HG03108 (cell line): ENCODE measurements around the gene TOR1B.

Source experiments
- ATAC-seq: cut with Tn5 transposase; IDR thresholded peaks from one replicate; pipeline ENCODE4 v1.9.1; 2021; ENCODE audit warnings: moderate library complexity; ENCODE audit not compliant: unreplicated experiment

TOR1B gene

GRCh38 chr9:129839324-129840023 lies 36.5 kb downstream of the TOR1B start:
- ATAC-seq: no peak

DNA sequence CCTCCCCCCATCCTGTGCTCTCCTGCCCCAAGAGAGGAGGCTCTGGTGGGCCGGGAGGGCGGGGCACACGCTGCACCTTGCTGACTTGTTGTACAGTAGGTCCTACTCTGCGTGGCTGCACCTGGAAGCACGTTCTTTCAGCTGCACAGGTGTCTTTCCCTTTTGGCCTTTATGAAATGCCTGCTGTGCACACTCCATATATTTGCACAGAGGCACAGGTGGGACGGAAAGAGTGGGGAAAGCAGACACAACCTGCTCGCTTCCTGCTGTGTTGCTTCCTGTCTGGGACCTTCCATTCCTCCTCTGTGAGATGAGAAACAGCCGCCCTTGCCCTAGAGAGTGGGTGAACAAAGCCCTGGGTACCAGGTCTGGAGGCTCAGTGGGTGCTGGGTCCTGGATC lies 37.0 kb downstream of the TOR1B start:
- no peak for ATAC-seq

DNA sequence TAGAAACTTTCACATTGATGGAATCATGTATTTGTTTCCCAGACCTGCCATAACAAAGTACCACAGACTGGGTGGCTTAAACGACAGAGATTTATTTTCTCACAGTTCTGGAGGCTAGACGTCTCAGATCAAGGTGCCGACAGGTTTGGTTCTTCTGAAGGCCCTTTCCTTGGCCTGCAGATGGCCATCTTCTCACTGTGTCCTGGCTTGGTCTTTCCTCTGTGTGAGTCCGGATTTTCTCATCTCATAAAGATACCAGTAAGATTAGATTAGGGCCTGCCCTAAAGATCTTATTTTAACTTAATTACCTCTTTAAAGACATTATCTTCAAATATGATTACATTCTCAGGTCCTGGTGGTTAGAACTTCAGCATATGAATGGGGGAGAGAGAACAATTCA lies 38.1 kb downstream of the TOR1B start:
- ATAC-seq: no peak

GRCh38 chr9:129845373-129845772 lies 42.4 kb downstream of the TOR1B start:
- ATAC-seq: no peak

GRCh38 chr9:129848712-129849441 lies 45.9 kb downstream of the TOR1B start:
- ATAC-seq: no peak

DNA sequence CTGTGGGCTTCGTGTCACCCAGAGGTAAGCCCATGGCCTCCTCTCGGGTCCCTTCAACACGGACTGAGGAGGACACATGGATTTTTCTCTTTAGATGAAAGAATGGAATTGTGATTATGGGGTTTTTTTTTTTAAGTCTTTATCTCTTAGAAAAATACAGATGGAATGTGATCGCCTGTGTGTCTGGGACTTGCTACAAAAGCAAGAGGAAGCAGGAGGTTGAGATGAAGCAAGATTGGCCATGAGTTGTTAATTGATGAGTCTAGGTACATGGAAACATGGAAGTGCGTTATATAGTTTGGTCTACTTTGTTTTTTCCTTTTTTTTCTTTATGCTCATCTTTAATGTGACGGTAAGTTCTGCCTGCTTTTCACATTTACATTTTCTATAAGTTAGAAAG lies 46.9 kb downstream of the TOR1B start:
- ATAC-seq: no peak

- ATAC-seq: no peak
Observed at GRCh38 chr9:129850821-129851550, 48.0 kb downstream of the TOR1B start.

- no peak for ATAC-seq
Observed at GRCh38 chr9:129851821-129852220, 48.8 kb downstream of the TOR1B start.

- no peak for ATAC-seq
Observed at GRCh38 chr9:129852579-129852978, 49.6 kb downstream of the TOR1B start.

DNA sequence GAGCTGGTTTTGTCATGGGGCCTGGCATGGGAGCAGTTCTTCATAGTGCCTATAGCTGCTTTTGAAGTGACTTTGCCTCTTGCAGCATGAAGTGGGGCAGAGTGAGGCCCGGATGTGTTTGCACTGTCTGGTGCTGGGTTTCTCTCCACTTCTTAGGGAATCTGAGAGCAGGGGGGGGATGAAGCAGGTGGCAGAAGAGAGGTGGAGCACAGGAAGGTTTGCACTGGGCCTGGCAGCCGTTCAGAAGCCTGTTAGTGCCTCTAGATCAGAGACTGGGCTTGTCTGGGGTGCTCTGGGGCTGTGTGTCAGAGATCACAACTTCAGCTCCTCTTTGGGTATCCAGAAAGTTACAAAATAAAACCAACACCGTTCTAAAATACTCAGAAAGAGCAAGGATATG lies 50.6 kb downstream of the TOR1B start:
- no peak for ATAC-seq

GRCh38 chr9:129854588-129855110 lies 51.7 kb downstream of the TOR1B start:
- no peak for ATAC-seq

- no peak for ATAC-seq
Observed at GRCh38 chr9:129857207-129857606, 54.2 kb downstream of the TOR1B start.

DNA sequence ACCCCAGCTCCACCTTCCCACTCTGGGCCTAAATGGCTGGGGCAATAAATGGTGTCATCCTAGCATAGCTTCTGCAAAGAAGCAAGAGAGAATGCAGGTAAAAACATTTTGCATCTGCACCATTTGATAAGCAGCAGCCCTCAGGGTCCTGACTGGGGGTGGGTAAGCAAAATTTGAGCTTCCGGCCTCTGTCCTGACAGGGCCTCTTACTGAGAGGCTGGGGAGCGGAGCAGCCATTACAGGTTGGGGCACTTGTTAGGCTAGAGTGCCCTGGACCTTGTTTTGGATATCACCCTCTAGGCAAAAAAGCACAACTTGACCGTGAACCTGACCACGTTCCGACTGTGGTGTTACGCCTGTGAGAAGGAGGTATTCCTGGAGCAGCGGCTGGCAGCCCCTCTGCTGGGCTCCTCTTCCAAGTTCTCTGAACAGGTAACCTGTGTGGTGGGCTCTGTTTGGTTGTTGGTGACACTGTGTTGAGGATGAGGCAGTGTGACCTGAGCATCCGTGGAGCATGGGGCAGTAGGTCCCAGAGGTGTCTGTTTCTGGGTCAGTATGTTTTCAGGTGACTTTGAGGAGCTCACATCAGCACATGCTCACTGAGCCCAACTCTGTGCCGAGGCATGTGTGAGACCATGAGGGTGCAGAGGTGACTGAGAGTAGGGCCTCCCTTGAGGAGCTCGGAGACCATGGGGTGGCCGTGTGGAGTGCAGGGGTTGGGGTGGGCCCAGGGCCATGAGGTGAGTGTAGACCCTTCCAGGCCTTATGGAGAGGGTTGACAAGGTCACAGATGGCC lies 55.4 kb downstream of the TOR1B start:
- no peak for ATAC-seq
